A549 treated with CORT108297 at 1 μM for 4 hours (cell line): ENCODE results near the gene GLDN. TPM values are rescaled to one million over a fixed set of nuclear protein-coding genes. Genes with fewer than 3 reads are reported as not detected.

Experiments used
- total RNA-seq: library from RNA; stranded (reverse); fragments of 200-300 nt; extraction: Qiagen RNA extraction; gene quantifications from 5 replicates; pipeline ENCODE4 v1.2.3, GENCODE V29; 2022

GLDN gene
- 0.02 to 0.07 TPM (median 0.03 TPM) in 3 of 5 replicates, not detected in the others for total RNA-seq

DNA sequence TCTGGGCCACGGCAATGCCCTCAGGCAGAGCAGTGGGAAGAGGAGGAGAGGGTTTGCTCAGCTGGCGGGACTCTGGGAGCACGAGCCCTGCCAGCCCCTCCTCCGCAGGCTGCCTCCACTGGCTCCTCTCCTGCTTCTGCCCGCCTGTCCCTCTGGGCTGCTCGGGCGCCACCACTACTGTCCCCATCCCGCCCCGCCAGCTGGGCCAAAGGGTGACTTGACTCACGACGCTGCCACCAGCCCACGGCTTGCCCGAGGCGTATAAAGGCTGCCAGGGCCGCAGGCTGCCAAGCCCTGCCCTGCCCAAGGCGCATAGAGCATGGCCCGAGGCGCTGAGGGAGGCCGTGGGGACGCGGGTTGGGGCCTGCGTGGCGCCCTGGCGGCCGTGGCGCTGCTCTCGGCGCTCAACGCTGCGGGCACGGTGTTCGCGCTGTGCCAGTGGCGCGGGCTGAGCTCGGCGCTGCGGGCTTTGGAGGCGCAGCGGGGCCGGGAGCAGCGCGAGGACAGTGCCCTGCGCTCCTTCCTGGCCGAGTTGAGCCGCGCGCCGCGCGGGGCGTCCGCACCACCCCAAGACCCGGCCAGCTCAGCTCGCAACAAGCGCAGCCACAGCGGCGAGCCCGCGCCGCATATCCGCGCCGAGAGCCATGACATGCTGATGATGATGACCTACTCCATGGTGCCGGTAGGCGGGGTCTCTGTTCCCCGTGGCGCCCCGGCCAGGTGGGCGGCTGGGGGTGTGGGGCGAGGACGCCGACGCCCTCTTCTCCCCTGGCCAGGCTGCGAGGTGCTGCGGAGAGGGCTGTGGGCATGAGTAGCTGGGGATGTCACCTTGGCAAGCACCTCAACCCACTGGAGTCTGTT, at the start of gene GLDN:
GLDN (plus strand) TSS at position 290 of the 861 bp plus-strand sequence; CDS start at position 320, 30 bp downstream.

DNA sequence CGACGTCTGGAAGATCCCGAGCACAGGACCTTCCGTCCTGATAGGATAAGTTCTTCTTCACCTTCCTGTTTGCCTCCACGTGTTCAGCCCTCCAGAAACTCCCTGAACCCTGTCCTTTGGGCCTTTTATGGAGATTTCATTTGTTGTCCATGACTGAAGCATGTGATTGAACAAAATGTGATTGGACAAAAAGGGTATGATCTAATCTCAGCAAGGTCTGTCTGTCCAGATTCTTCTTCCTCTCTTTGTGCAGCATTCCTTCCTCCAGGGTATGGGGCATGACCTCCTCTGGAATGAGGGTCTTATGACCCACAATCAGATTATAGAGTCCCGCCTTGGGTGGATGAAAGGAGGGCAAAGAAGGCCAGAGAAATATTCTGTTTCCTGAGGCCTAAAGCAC, 3.0 kb upstream of the GLDN start, which contains the start of gene CYP19A1:
CYP19A1 (minus strand) TSS at position 101 of the 400 bp plus-strand sequence. CDS start 95,684 bp downstream, outside the sequence.

Other genes with a start within 250 kb of the GLDN start
- gene TNFAIP8L3, start 246.7 kb upstream of the GLDN start, total RNA-seq: 7.0 to 10.0 TPM (median 8.9 TPM) in 5 replicates
- gene CYP19A1, start 3.1 kb upstream of the GLDN start, total RNA-seq: 0.16 to 0.23 TPM (median 0.19 TPM) in 3 of 5 replicates, not detected in the others